GM12878 (cell line): ENCODE data around the gene HNRNPU.

Experiments
- CREB1 ChIP-seq: IDR thresholded peaks from 2 replicates; pipeline ENCODE4 v1.6.1; 2012; ENCODE audit warnings: low read depth, mild to moderate bottlenecking, inconsistent platforms
- EGR1 ChIP-seq, 2 experiments: IDR thresholded peaks; 1 replicate in 1 of 2; 2 replicates in 1 of 2; pipeline ENCODE4 v1.6.1; 2011 to 2012; ENCODE audit warnings: low read depth in 2 of 2, low read length in 2 of 2, borderline replicate concordance in 1 of 2, mild to moderate bottlenecking in 1 of 2, moderate library complexity in 1 of 2
- SPI1 ChIP-seq: IDR thresholded peaks from 2 replicates; pipeline ENCODE4 v1.6.1; 2011; ENCODE audit warnings: low read depth, mild to moderate bottlenecking, low read length, moderate library complexity, borderline replicate concordance; ENCODE audit not compliant: insufficient read depth
- ZNF24 ChIP-seq: fragments of 450-650 bp; IDR thresholded peaks from 2 replicates; pipeline ENCODE4 v1.6.1; 2017; ENCODE audit warnings: antibody characterized with exemption, mild to moderate bottlenecking
- TF ChIP-seq, protein P1 (sequence below): fragments of 450-650 bp; IDR thresholded peaks from 2 replicates; pipeline ENCODE4 v1.6.1; 2017; ENCODE audit warnings: mild to moderate bottlenecking

GRCh38 chr1:244822878-244823277, 41.5 kb downstream of the HNRNPU start:
- TF ChIP-seq SPI1 (no peak), CREB1 (no peak), ZNF24 (no peak), EGR1 (IDR thresholded peaks at IDR 0.05; ENCODE audit: borderline replicate concordance in 1 of 2, low read depth in 2 of 2, low read length in 2 of 2) (no peak)
- TF ChIP-seq, protein P1, sequence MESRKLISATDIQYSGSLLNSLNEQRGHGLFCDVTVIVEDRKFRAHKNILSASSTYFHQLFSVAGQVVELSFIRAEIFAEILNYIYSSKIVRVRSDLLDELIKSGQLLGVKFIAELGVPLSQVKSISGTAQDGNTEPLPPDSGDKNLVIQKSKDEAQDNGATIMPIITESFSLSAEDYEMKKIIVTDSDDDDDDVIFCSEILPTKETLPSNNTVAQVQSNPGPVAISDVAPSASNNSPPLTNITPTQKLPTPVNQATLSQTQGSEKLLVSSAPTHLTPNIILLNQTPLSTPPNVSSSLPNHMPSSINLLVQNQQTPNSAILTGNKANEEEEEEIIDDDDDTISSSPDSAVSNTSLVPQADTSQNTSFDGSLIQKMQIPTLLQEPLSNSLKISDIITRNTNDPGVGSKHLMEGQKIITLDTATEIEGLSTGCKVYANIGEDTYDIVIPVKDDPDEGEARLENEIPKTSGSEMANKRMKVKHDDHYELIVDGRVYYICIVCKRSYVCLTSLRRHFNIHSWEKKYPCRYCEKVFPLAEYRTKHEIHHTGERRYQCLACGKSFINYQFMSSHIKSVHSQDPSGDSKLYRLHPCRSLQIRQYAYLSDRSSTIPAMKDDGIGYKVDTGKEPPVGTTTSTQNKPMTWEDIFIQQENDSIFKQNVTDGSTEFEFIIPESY: no peak
